HepG2 (cell line): ENCODE data around the gene RAB23. TPM values are rescaled to one million over a fixed set of nuclear protein-coding genes. Genes with fewer than 3 reads are reported as not detected.

Experiments used
- ATAC-seq: fragments of 200-7000 bp; cut with Tn5 transposase; 3 replicates; pipeline ENCODE4 v1.9.1; 2020; ENCODE audit warnings: mild to moderate bottlenecking, moderate library complexity
- BruUV-seq: library from RNA; stranded (reverse); fragments of 400-500 nt; replicated peaks from 2 replicates; lab custom pipeline; 2021; lab: Mats Ljungman, UMichigan
- CTCF ChIA-PET: fragments of 300-600 bp; formaldehyde crosslinking; extraction: SDS; loops from one replicate; lab custom pipeline; 2021; ENCODE audit warnings: low total read pairs, inconsistent platforms, low intra/inter-chr PET ratio; lab: Yijun Ruan, JAX
- POLR2A ChIA-PET: fragments of 350-600 bp; sonication (Branson Sonifier 250); formaldehyde crosslinking; loops from one replicate; lab custom pipeline; 2020; ENCODE audit warnings: antibody characterized with exemption, inconsistent platforms; lab: Yijun Ruan, JAX
- DNase-seq: peaks from one replicate; pipeline ENCODE4 v3.0.0-alpha.2; 2015; ENCODE audit warnings: low spot score
- FAIRE-seq: peaks from 3 replicates; lab custom pipeline; 2011; peaks lifted over from hg19 to GRCh38; lab: Jason Lieb, UNC
- H2AFZ ChIP-seq: one replicate; pipeline ENCODE4 v1.6.1; 2011; ENCODE audit warnings: low read length, inconsistent platforms
- H3K27ac ChIP-seq: fragments of 300-600 bp; 3 replicates; pipeline ENCODE4 v1.8.0; 2011; ENCODE audit warnings: mixed run types, mild to moderate bottlenecking, mixed read lengths, low read length, inconsistent platforms; ENCODE audit not compliant: insufficient read depth; ENCODE audit errors: extremely low read length
- H3K27me3 ChIP-seq, 2 experiments: fragments of 200-600 bp in 1 of 2; 2 replicates in 1 of 2; 3 replicates in 1 of 2; pipeline versions ENCODE4 v1.6.0 to v1.8.0; 2011; ENCODE audit warnings: low read length in 2 of 2, mild to moderate bottlenecking in 2 of 2, moderate library complexity in 2 of 2, inconsistent platforms in 1 of 2; ENCODE audit not compliant: insufficient read depth in 2 of 2, control insufficient read depth in 1 of 2
- H3K36me3 ChIP-seq, 2 experiments: fragments of 200-600 bp in 1 of 2; replicated peaks in 1 of 2; 2 replicates in 1 of 2; 3 replicates in 1 of 2; pipeline versions ENCODE4 v1.5.1 to v1.8.0; 2011; ENCODE audit warnings: low read length in 2 of 2, inconsistent platforms in 1 of 2; ENCODE audit not compliant: insufficient read depth in 2 of 2, control insufficient read depth in 1 of 2
- H3K4me1 ChIP-seq: 2 replicates; pipeline ENCODE4 v1.5.1; 2012; ENCODE audit warnings: low read length, inconsistent platforms; ENCODE audit not compliant: insufficient read depth
- H3K4me2 ChIP-seq: 2 replicates; pipeline ENCODE4 v1.6.0; 2011; ENCODE audit warnings: low read depth, low read length, inconsistent platforms
- H3K4me3 ChIP-seq, 3 experiments: fragments of 200-600 bp in 1 of 3; sonication (generic), shearing (Covaris generic) in 1 of 3; replicated peaks in 1 of 3; 2 replicates each; pipeline ENCODE4 v1.5.1; 2011 to 2016; ENCODE audit warnings: low read length in 3 of 3, inconsistent platforms in 2 of 3, low read depth in 2 of 3, mild to moderate bottlenecking in 2 of 3, control low read depth in 1 of 3, mixed read lengths in 1 of 3; ENCODE audit not compliant: insufficient read depth in 1 of 3
- H3K79me2 ChIP-seq: one replicate; pipeline ENCODE4 v1.6.1; 2011; ENCODE audit warnings: low read length, inconsistent platforms; ENCODE audit not compliant: insufficient read depth
- H3K9ac ChIP-seq: 2 replicates; pipeline ENCODE4 v1.6.0; 2011; ENCODE audit warnings: mild to moderate bottlenecking, low read depth, low read length, inconsistent platforms; ENCODE audit not compliant: insufficient read depth
- H3K9me3 ChIP-seq: 2 replicates; pipeline ENCODE4 v1.5.1; 2012; ENCODE audit warnings: mild to moderate bottlenecking, low read length
- H4K20me1 ChIP-seq: 2 replicates; pipeline ENCODE4 v1.6.0; 2011; ENCODE audit warnings: inconsistent platforms, mild to moderate bottlenecking, low read length, moderate library complexity; ENCODE audit not compliant: insufficient read depth
- ATF7-NPFF ChIP-seq: sonication (generic); formaldehyde crosslinking; IDR thresholded peaks from 2 replicates; pipeline ENCODE4 v1.8.1; 2023; ENCODE audit warnings: mild to moderate bottlenecking, low read depth, missing genetic modification reagents, moderate library complexity
- KLF15 ChIP-seq: sonication (generic); formaldehyde crosslinking; IDR thresholded peaks from 2 replicates; pipeline ENCODE4 v1.8.1; 2023; ENCODE audit warnings: borderline replicate concordance, mild to moderate bottlenecking, inconsistent platforms, missing genetic modification reagents, mixed read lengths
- NFE2 ChIP-seq: sonication (generic); formaldehyde crosslinking; IDR thresholded peaks from 2 replicates; pipeline ENCODE4 v1.4.0; 2020; ENCODE audit warnings: missing genetic modification reagents
- POLR2G ChIP-seq: fragments of 200-400 bp; formaldehyde crosslinking; IDR thresholded peaks from 2 replicates; pipeline ENCODE4 v1.6.1; 2018; ENCODE audit warnings: mild to moderate bottlenecking, low read depth, low read length, moderate library complexity
- RBFOX2 ChIP-seq: fragments of 200-400 bp; formaldehyde crosslinking; IDR thresholded peaks from 2 replicates; pipeline ENCODE4 v1.6.1; 2017; ENCODE audit warnings: low read depth, mild to moderate bottlenecking, low read length
- SMYD3 ChIP-seq: sonication (generic); formaldehyde crosslinking; IDR thresholded peaks from 2 replicates; pipeline ENCODE4 v1.8.1; 2023; ENCODE audit warnings: mild to moderate bottlenecking, missing genetic modification reagents
- ZEB1 ChIP-seq: IDR thresholded peaks from 2 replicates; pipeline ENCODE4 v1.6.1; 2012; ENCODE audit warnings: mild to moderate bottlenecking, low read depth, inconsistent platforms; ENCODE audit not compliant: insufficient replicate concordance
- ZNF263 ChIP-seq: sonication (generic); formaldehyde crosslinking; IDR thresholded peaks from 2 replicates; pipeline ENCODE4 v1.4.0; 2020; ENCODE audit warnings: missing genetic modification reagents
- ZNF430 ChIP-seq: sonication (generic); formaldehyde crosslinking; IDR thresholded peaks from 2 replicates; pipeline ENCODE4 v1.9.0; 2021; ENCODE audit warnings: mild to moderate bottlenecking, missing genetic modification reagents
- WGBS: methylation state at CpG from one replicate; pipeline ENCODE4 v1.1.6; 2017; ENCODE audit warnings: low lambda C conversion rate; 5-methylcytosine and 5-hydroxymethylcytosine counted together
- in situ Hi-C: cut with HindIII; loops from 2 replicates; pipeline ENCODE4 v1.10.0; 2017; ENCODE audit warnings: low pct_unique_long_range_greater_than_20kb; ENCODE audit not compliant: extremely low pct_ligation_motif_present
- intact Hi-C: fragments of 100-400 bp; cut with micrococcal nuclease; formaldehyde crosslinking; loops from one replicate; pipeline ENCODE4 v1.10.0; 2022; ENCODE audit not compliant: unreplicated experiment
- polyA plus RNA-seq, 8 experiments: library from polyadenylated mRNA; depleted of rRNA in 3 of 8; stranded (reverse) in 7 of 8; unstranded in 1 of 8; fragments of >200 nt; fragmentation: Illumina TruSeq in 4 of 8; extraction: Trizol in 4 of 8; gene quantifications; 2 replicates each; pipeline versions ENCODE4 v1.2.1 to v1.2.3, GENCODE V29; 2011 to 2016; ENCODE audit warnings: low read depth in 4 of 8, missing spikeins in 1 of 8, mixed read lengths in 1 of 8; ENCODE audit not compliant: insufficient read depth in 1 of 8
- total RNA-seq, 5 experiments: library from RNA; depleted of rRNA; stranded (reverse); fragments of >200 nt; fragmentation: Illumina TruSeq; extraction: Trizol; gene quantifications; 2 replicates each; pipeline ENCODE4 v1.2.3, GENCODE V29; 2016; ENCODE audit warnings: low read depth in 1 of 5
- TF ChIP-seq, protein P1 (sequence below): sonication (generic); formaldehyde crosslinking; IDR thresholded peaks from 2 replicates; pipeline ENCODE4 v1.4.0; 2020; ENCODE audit warnings: missing genetic modification reagents
- TF ChIP-seq, protein P2 (sequence below): sonication (generic); formaldehyde crosslinking; IDR thresholded peaks from 2 replicates; pipeline ENCODE4 v1.9.0; 2021; ENCODE audit warnings: missing genetic modification reagents, mild to moderate bottlenecking, borderline replicate concordance

Gene RAB23
- total and polyA plus RNA-seq, 2 of the 13 experiments (the other 11 are each of a cell fraction or from before 2014, with no cell fraction given), result 5.5 to 16.4 TPM

DNA sequence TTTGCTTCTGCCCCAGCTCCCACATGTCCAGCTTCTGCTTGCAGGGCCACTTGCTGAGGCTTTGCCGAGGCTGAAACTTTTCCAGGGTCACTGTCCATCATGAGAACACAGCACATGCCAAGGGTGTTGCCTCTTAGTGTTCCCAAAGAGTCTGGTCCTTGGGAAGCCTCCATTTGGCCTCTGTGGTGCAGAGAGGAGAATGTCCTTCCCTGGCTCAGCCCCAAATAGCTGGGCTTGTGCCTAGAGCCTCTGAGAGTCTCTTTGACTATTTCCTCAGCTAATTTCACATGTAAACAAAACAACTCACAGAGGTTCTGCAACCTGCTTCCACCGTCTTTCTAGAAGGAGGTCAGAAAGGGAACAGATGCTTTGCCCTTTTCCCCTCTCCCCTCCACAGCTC, 40.4 kb upstream of the RAB23 start:
- no peak overlapping the region for H3K4me3 ChIP-seq
- intact Hi-C loops, result no loop called here
- TF ChIP-seq NFE2 (CRISPR knock-in tag), result no peak
- TF ChIP-seq, protein P1, sequence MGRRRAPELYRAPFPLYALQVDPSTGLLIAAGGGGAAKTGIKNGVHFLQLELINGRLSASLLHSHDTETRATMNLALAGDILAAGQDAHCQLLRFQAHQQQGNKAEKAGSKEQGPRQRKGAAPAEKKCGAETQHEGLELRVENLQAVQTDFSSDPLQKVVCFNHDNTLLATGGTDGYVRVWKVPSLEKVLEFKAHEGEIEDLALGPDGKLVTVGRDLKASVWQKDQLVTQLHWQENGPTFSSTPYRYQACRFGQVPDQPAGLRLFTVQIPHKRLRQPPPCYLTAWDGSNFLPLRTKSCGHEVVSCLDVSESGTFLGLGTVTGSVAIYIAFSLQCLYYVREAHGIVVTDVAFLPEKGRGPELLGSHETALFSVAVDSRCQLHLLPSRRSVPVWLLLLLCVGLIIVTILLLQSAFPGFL, result no peak
- no peak for TF ChIP-seq KLF15 (CRISPR knock-in tag)
- no peak for TF ChIP-seq POLR2G
- no peak for TF ChIP-seq RBFOX2
- no peak for TF ChIP-seq ATF7-NPFF (CRISPR knock-in tag)
- no peak for TF ChIP-seq ZNF430 (CRISPR knock-in tag)
- TF ChIP-seq, protein P2, sequence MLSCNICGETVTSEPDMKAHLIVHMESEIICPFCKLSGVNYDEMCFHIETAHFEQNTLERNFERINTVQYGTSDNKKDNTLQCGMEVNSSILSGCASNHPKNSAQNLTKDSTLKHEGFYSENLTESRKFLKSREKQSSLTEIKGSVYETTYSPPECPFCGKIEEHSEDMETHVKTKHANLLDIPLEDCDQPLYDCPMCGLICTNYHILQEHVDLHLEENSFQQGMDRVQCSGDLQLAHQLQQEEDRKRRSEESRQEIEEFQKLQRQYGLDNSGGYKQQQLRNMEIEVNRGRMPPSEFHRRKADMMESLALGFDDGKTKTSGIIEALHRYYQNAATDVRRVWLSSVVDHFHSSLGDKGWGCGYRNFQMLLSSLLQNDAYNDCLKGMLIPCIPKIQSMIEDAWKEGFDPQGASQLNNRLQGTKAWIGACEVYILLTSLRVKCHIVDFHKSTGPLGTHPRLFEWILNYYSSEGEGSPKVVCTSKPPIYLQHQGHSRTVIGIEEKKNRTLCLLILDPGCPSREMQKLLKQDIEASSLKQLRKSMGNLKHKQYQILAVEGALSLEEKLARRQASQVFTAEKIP, result no peak
- no peak for TF ChIP-seq ZNF263 (CRISPR knock-in tag)
- TF ChIP-seq SMYD3 (CRISPR knock-in tag), result no peak
- TF ChIP-seq ZEB1, result no peak
- TF ChIP-seq, all 625 proteins: peak for 0
- H2AFZ ChIP-seq, result no peak overlapping the region
- H3K79me2 ChIP-seq, result no peaks in the 10 kb centered on the region
- WGBS, result 0% methylated on average over 2 of the region's 2 CpGs
- H3K36me3 ChIP-seq, result no peaks in the 10 kb centered on the region
- H3K9ac ChIP-seq, result no peak overlapping the region
- H4K20me1 ChIP-seq, result no peaks in the 10 kb centered on the region
- ChIA-PET CTCF (no interaction called here), POLR2A (no interaction called here)
- no peak overlapping the region for H3K27ac ChIP-seq
- H3K4me2 ChIP-seq, result no peak overlapping the region
- DNase-seq (no peak), ATAC-seq (no peak), FAIRE-seq (no peak)
- no TSS peak for BruUV-seq
- no peaks in the 10 kb centered on the region for H3K9me3 ChIP-seq
- in situ Hi-C loops, result loop anchor here (10.0 kb wide), 1 partner anchor 52 kb away; the partner anchor contains the start of gene PRIM2
- H3K27me3 ChIP-seq, result peaks cover 0 to 6% of the 10 kb centered on the region in 2 experiments; a peak in 3 of 5 replicates
- no peaks in the 10 kb centered on the region for H3K4me1 ChIP-seq
